Adipocyte (in vitro differentiated cells): ENCODE measurements around the gene KRTAP16-1.

Source experiments
- DNase-seq: peaks from one replicate; pipeline ENCODE4 v3.0.0-alpha.2; 2015; ENCODE audit warnings: low read depth
- H3K27me3 ChIP-seq: replicated peaks from 2 replicates; pipeline ENCODE4 v1.7.0; 2013; ENCODE audit warnings: mild to moderate bottlenecking, low read length, moderate library complexity; ENCODE audit not compliant: control insufficient read depth, insufficient read depth
- H3K36me3 ChIP-seq: 2 replicates; pipeline ENCODE4 v1.7.0; 2013; ENCODE audit warnings: low read length, mild to moderate bottlenecking, moderate library complexity; ENCODE audit not compliant: control insufficient read depth, insufficient read depth, severe bottlenecking
- H3K4me1 ChIP-seq: 2 replicates; pipeline ENCODE4 v1.7.0; 2013; ENCODE audit warnings: mild to moderate bottlenecking, low read length, moderate library complexity; ENCODE audit not compliant: control insufficient read depth, insufficient read depth
- H3K4me3 ChIP-seq: 2 replicates; pipeline ENCODE4 v1.7.0; 2013; ENCODE audit warnings: mild to moderate bottlenecking, low read length, moderate library complexity
- H3K9ac ChIP-seq: 2 replicates; pipeline ENCODE4 v1.7.0; 2013; ENCODE audit warnings: mild to moderate bottlenecking, low read length, moderate library complexity
- H3K9me3 ChIP-seq: 2 replicates; pipeline ENCODE4 v1.7.0; 2013; ENCODE audit warnings: mild to moderate bottlenecking, low read length, moderate library complexity; ENCODE audit not compliant: control insufficient read depth

Gene KRTAP16-1

DNA sequence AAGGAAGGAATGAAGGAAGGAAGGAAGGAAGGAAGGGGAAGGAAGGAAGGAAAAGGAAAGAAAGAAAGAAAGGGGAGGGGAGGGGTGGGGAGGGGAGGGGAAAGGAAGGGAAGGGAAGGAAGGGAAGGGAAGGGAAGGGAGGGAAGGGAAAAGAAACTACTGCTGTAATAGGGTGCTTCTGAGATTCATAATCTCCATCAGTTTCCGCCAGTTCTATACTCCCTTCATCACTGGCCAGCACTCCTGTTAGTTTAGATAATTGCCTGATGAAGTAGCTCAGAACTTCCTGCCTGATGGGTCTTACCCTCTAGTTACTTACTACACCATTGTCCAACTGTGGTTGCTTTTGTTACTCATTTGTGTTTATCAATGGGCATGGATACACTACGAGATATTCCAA, 45.9 kb downstream of the KRTAP16-1 start:
- no peak for DNase-seq
- Histone ChIP-seq H3K9me3 (no peaks in the 10 kb centered on the region), H3K4me1 (peaks cover 13% of the 10 kb centered on the region)

DNA sequence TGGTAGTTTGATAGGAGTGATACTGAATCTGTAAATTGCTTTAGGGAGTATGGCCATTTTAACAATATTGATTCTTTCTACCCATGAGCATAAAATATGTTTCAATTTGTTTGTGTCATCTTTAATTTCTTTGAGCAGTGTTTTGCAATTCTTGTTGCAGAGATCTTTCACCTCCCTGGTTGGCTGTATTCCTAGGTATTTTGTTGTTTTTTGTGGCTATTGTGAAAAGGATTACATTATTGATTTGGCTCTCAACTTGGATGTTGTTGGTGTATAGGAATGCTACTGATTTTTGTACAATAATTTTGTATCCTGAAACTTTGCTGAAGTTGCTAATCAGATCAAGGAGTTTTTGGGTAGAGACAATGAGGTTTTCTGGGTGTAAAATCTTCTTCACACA, 50.7 kb downstream of the KRTAP16-1 start:
- DNase-seq = peak; percentile 73
- Histone ChIP-seq H3K36me3 (no peaks in the 10 kb centered on the region), H3K4me1 (peaks cover 18% of the 10 kb centered on the region), H3K4me3 (no peak overlapping the region), H3K27me3 (peaks cover 6% of the 10 kb centered on the region), H3K9ac (no peak overlapping the region), H3K9me3 (no peaks in the 10 kb centered on the region)

More for the DNA sequence above, 45.9 kb downstream of the KRTAP16-1 start:
- Histone ChIP-seq H3K36me3 (no peaks in the 10 kb centered on the region), H3K4me3 (no peak overlapping the region), H3K9ac (no peak overlapping the region), H3K27me3 (peaks cover 10% of the 10 kb centered on the region)
